Skeletal muscle tissue (tissue), 4 donors: Measurements from ENCODE around the gene FLT4. TPM values are rescaled to one million over a fixed set of nuclear protein-coding genes. Genes with fewer than 3 reads are reported as not detected.

ENCODE experiments used
- H3K27ac ChIP-seq: one replicate; pipeline ENCODE4 v1.7.0; 2013; ENCODE audit warnings: mild to moderate bottlenecking, low read depth, low read length, inconsistent platforms
- H3K27me3 ChIP-seq, 3 donors: one replicate each; pipeline ENCODE4 v1.7.0; 2013; ENCODE audit warnings: low read length in 3 of 3; ENCODE audit not compliant: control insufficient read depth in 3 of 3, insufficient read depth in 3 of 3
- H3K36me3 ChIP-seq, 3 donors: one replicate each; pipeline ENCODE4 v1.7.0; 2013; ENCODE audit warnings: low read length in 3 of 3; ENCODE audit not compliant: control insufficient read depth in 3 of 3, insufficient read depth in 3 of 3
- H3K4me1 ChIP-seq, 3 donors: one replicate each; pipeline ENCODE4 v1.7.0; 2013; ENCODE audit warnings: low read length in 3 of 3, mild to moderate bottlenecking in 3 of 3; ENCODE audit not compliant: control insufficient read depth in 3 of 3, insufficient read depth in 3 of 3
- H3K4me3 ChIP-seq, 3 donors: one replicate each; pipeline ENCODE4 v1.7.0; 2013; ENCODE audit warnings: low read length in 3 of 3
- H3K9ac ChIP-seq, 3 donors: one replicate each; pipeline ENCODE4 v1.7.0; 2013; ENCODE audit warnings: low read length in 3 of 3, mild to moderate bottlenecking in 3 of 3, moderate library complexity in 2 of 3, low read depth in 1 of 3
- H3K9me3 ChIP-seq, 3 donors: one replicate each; pipeline ENCODE4 v1.7.0; 2013; ENCODE audit warnings: low read length in 3 of 3; ENCODE audit not compliant: control insufficient read depth in 3 of 3
- total RNA-seq: library from RNA; depleted of rRNA; stranded (reverse); fragments of >200 nt; gene quantifications from one replicate; pipeline ENCODE4 v1.2.3, GENCODE V29; 2014
- donor health status: Osteomylitis.

The FLT4 gene
- total RNA-seq, 1 donor from 2014 or later: 8.4 TPM

DNA sequence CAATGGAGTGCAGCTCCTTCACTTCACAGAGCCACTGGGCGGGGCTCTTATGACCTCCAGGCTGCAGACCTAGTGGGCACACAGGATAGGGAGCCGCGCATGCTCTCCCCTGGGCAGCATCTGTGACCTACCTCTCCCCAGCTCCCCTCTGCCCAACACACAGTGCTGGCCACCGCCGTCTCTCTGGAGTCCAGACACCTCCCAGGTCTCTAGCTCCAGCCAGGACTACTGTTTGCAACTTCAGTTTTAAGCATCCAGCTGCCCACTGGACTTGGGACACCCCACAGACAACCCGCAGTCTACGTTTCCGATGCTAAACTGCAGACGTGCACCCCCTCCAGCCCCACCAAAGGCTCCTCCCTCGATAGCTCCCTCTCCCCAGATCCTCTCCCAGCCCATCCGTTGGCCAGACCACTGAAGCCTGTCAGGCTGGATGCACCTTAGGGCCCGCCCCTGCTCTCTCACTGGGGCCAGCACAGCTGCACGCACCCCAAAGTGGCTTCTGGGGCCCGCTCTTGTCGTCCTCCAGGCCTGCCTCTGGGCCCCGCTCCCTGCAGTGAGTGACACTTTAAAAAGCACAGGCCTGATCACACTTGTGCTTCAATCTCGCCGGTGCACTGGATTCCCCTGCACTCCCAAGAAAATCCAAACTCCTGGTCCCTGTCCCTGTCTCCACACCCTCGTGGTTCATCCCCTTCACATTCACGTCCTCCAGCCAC, 11.3 kb downstream of the FLT4 start:
- no peaks in the 10 kb centered on the region for H3K9me3 ChIP-seq
- H3K9ac ChIP-seq: no peak overlapping the region
- H3K27ac ChIP-seq: no peak overlapping the region

DNA sequence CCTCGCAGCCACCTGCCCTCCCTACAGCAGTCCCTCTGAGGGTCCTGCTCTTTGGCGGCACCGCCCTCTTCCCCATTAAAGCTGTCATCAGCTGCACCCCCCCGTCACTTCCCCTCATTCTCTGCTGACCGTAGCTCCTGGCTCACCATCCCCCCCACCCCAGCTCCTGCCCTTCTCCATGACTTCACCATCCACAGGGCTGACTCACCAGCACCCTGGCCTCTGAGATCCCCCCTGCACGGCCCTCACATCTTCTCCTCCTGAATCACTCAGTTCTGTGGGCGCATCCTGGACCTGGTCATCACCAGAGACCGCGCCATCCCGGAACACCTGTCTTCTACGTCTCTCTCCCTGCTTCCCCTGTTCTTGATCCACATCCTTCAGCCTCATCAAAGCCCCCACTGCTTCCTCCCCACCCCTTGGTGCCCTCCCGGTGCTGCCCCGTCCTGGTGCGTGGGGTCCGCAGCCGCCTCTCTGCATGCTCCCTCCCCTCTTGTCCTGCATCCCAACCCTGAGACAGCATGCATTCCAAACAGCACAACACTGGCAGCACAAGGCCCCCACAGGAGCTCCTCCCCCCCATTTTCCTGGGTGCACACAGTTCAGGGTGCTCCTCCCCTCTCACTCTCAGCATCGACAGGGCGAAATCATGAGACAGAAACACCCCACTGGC, 12.9 kb downstream of the FLT4 start:
- Histone ChIP-seq H3K36me3 (no peaks in the 10 kb centered on the region), H3K27me3 (peaks cover 0 to 27% (median 15%) of the 10 kb centered on the region in 3 donors)

More for the DNA sequence above, 11.3 kb downstream of the FLT4 start:
- no peaks in the 10 kb centered on the region for H3K36me3 ChIP-seq
- H3K27me3 ChIP-seq: peaks cover 0 to 29% (median 14%) of the 10 kb centered on the region in 3 donors
- peaks cover 0 to 5% (median 3%) of the 10 kb centered on the region in 3 donors for H3K4me1 ChIP-seq
- H3K4me3 ChIP-seq: no peak overlapping the region

DNA sequence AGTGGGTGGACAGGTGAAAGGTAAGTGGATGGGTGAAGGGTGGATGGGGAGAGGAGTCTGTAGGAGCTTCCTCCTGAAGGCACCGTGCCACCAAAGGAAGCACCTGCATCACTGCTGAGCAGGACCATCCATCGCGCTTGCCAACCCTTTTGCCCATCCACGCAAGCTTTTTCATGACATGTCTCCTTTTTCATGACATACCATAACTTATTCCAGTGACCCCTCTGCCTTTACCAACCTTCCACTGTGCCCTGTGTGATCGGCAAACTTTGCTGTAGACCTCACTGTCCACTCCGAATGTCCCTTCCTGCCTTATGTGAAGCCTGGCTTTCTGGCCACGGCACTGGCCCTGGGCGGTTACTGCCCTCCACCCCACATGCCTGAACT, 13.4 kb downstream of the FLT4 start:
- H3K36me3 ChIP-seq: no peaks in the 10 kb centered on the region
- H3K9ac ChIP-seq: no peak overlapping the region
- H3K27me3 ChIP-seq: peaks cover 0 to 24% (median 10%) of the 10 kb centered on the region in 3 donors
- peaks cover 0 to 8% (median 5%) of the 10 kb centered on the region in 3 donors for H3K4me1 ChIP-seq
- H3K27ac ChIP-seq: no peak overlapping the region
- H3K4me3 ChIP-seq: no peak overlapping the region
- H3K9me3 ChIP-seq: no peaks in the 10 kb centered on the region

More for the DNA sequence above, 12.9 kb downstream of the FLT4 start:
- H3K4me1 ChIP-seq: peaks cover 0 to 8% (median 5%) of the 10 kb centered on the region in 3 donors
- H3K9me3 ChIP-seq: no peaks in the 10 kb centered on the region
- H3K9ac ChIP-seq: no peak overlapping the region
- no peak overlapping the region for H3K27ac ChIP-seq
- H3K4me3 ChIP-seq: no peak overlapping the region

DNA sequence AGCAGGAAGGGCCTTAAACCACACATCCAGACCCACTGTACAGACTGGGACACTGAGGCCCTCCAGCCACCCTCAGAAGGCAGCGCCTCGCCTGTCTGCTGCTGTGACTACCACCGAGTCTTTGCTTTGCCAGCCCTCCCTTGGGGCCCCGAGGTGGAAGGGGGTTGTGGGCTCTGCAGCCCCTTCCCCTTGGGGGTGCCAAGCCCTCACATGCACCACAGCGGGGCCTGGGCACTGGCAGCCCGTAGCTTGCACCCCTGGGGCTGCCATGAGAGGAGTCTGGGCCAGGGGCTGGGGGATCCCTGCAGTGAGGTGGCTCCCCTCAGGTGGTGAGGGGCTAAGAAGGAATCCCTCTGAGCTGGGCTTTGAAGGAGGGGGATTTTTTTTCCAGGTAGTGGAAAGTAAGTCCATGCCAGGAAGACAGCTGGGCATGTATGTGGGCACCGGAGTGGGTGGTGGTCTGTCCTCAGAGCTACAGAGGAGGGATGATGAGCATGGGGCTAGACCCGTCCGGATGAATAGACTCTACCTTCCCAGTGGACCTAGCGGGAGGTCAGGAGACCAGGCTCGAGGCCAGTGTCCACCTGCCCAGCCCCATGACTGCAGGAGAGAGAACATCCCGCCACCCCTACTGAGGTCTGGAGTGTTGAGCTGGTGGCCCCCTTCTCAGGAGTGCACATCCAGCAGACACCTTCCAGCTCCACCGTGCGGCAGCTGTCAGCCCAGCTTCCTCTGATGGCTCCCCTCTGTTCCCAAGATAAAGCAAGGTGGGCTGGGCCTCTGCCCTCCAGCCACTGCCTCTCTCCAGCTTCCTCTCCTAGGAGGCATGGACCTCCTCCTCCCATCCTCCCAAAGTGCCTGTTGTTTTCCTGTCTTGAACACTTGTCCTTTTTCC, 15.9 kb downstream of the FLT4 start:
- H3K4me3 ChIP-seq: no peak overlapping the region
- peaks cover 0 to 5% (median 0%) of the 10 kb centered on the region in 3 donors for H3K4me1 ChIP-seq
- H3K36me3 ChIP-seq: no peaks in the 10 kb centered on the region
- H3K9ac ChIP-seq: no peak overlapping the region
- H3K27ac ChIP-seq: no peak overlapping the region
- peaks cover 0 to 13% (median 9%) of the 10 kb centered on the region in 3 donors for H3K27me3 ChIP-seq
- H3K9me3 ChIP-seq: no peaks in the 10 kb centered on the region

DNA sequence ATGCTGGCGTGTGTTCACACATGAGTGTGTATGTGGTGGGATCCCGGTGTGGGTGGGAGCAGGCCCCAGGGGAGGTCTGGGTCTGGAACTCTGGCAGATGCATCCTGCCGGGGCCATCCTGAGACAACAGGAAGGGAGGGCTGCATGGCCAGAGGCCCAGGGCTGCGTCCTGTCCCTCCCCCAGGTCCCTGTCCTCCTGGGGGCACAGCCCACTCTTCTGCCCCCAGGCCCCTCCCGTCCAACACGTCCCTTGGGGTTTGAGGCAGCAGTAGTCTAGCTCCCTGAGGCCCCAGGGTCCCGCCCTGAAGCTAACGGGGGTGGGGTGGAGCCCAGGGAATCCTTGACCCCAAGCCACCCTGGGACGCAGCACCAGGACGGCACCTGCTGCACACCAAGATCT, 16.6 kb downstream of the FLT4 start:
- Histone ChIP-seq H3K9ac (no peak overlapping the region), H3K27me3 (peaks cover 0 to 16% (median 9%) of the 10 kb centered on the region in 3 donors), H3K4me1 (peaks cover 0 to 5% (median 0%) of the 10 kb centered on the region in 3 donors), H3K36me3 (no peaks in the 10 kb centered on the region), H3K4me3 (no peak overlapping the region), H3K9me3 (no peaks in the 10 kb centered on the region), H3K27ac (no peak overlapping the region)

DNA sequence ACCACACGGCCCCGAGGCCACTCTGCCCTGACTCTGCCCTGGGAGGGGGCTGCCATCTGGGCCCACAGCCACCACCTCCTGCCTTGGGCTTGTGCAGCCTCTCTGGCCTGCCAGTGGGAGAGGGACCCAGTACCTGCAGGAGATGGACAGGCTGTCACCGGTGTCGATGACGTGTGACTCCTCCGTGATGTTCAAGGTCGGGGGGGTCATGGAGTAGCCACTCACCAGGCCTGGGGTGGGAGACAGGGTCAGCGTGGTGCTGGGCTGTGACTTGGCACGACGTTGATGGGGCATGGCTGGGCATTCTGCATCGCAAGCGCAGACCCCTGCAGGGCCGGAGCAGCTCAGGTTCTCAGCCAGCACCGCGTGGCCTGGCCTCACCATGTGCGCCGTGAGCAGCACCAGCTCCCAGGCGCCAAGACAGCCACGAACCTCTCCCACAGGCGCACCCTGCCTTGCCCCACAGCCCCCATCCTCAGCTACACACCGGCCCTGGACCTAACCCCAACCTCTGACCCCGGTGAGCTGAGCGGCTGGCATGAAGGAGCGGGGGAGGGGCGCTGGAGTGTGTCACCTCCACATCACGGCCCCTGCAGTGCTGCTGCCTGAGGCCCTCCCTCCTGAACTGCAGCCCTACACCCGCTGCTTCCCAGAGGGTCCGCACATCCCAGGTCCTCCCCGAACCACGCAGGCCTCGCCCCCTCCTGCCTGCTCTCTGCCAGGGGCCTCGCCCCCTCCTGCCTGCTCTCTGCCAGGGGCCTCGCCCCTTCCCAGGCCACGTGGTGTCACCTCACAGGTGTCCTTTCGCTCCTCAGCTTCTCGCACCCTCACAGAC, 17.6 kb downstream of the FLT4 start:
- Histone ChIP-seq H3K27me3 (peaks cover 0 to 16% (median 9%) of the 10 kb centered on the region in 3 donors), H3K4me3 (no peak overlapping the region), H3K36me3 (no peaks in the 10 kb centered on the region), H3K9ac (no peak overlapping the region), H3K9me3 (no peaks in the 10 kb centered on the region), H3K4me1 (peaks cover 0 to 5% (median 0%) of the 10 kb centered on the region in 3 donors), H3K27ac (no peak overlapping the region)

DNA sequence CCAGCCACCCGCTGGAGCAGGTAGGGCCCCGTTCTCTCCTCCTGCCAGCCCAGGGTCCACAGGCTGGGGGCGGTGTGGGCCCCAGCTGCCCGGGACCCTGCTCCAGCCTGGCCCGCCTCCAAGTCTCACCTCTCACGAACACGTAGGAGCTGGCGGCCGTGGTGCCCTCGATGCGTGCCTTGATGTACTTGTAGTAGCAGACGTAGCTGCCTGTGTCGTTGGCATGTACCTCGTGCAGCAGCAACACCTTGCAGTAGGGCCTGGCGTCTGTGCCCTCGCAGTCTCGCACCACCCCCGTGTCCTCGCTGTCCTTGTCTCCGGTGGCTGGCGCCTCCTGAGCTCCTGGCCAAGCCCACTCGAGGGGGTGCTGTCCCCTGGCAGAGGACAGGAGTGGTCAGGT, 19.0 kb downstream of the FLT4 start:
- no peaks in the 10 kb centered on the region for H3K36me3 ChIP-seq
- peaks cover 0 to 16% (median 9%) of the 10 kb centered on the region in 3 donors for H3K27me3 ChIP-seq

DNA sequence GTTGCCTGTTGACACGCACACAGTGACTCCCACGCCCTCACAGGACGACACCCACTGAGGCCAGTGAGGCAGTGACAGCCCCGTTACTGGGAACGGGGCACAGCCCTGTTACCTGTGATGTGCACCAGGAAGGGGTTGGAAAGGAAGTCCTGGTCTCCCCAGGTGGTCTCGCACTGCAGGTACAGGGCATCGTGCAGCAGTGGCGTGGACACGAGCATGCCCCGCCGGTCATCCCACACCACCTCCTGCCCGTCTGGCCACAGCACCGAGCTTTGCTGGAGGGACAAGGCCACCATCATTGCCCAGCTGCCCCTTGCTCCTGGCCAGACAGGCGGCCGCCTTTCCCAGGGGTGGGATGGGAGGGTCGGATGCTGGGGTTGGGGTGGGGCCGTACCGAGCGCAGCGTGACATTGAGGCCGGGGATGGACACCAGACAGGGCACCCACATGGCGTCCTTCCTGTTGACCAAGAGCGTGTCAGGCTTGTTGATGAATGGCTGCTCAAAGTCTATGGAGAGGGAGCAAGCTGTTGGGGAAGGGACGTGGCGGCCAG, 19.5 kb downstream of the FLT4 start:
- Histone ChIP-seq H3K36me3 (no peaks in the 10 kb centered on the region), H3K27me3 (peaks cover 0 to 16% (median 9%) of the 10 kb centered on the region in 3 donors), H3K4me3 (no peak overlapping the region), H3K9me3 (no peaks in the 10 kb centered on the region), H3K9ac (no peak overlapping the region), H3K4me1 (peaks cover 0 to 5% (median 0%) of the 10 kb centered on the region in 3 donors), H3K27ac (no peak overlapping the region)

More for the DNA sequence above, 19.0 kb downstream of the FLT4 start:
- no peaks in the 10 kb centered on the region for H3K9me3 ChIP-seq
- no peak overlapping the region for H3K9ac ChIP-seq
- H3K4me1 ChIP-seq: peaks cover 0 to 5% (median 0%) of the 10 kb centered on the region in 3 donors
- no peak overlapping the region for H3K4me3 ChIP-seq
- H3K27ac ChIP-seq: no peak overlapping the region
